Measurements from ENCODE around the gene TEX101.
"Not testable (repeated sequence)": the region's sequence is repeated elsewhere in the genome, so short reads cannot be mapped to it uniquely, and the experiment has no call there.

TEX101 gene

DNA sequence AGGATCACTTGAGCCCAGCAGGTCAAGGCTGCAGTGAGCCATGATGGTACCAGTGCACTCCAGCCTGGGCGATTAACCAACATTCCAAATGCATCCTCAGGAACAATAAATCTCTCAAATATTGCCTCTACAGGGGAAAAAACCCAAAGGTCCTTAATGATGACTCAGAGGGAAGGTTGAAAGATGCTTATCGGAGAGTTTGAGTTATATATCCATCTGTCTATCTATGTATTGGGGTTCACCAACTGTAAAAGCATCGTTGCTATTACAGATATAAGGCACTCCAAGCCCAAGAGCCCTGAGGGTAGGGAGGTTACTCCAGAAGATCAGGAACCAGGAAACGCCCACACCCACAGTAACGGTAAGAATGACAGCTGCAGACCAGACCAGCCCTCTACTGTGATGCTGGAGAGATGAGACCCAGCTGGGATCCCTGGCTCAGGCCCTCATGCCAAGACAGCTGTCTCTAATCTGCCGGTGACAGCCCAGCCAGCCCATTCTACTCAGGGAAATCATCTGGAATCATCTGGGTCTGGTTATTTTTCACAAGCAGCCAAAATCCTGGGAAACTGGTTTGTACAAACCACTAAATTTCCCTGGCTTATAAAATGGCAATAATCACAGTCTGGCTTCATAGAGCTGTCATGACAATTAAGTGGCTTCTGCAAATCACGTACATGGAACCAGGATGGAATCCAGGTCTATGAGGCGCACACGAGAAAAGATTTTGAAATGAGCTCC lies 23.8 kb downstream of the TEX101 start:
- no peak overlapping the region for H3K4me3 ChIP-seq (ENCODE audit: low read depth, low read length)
- CTCF ChIA-PET = interaction anchor here (0.9 to 7.6 kb wide), 6 partner anchors 9 to 87 kb away, joined by 3 to 67 read pairs (median 13); no protein-coding TSS in a partner anchor
- no peak for DNase-seq (ENCODE audit: low read depth, low spot score)

DNA sequence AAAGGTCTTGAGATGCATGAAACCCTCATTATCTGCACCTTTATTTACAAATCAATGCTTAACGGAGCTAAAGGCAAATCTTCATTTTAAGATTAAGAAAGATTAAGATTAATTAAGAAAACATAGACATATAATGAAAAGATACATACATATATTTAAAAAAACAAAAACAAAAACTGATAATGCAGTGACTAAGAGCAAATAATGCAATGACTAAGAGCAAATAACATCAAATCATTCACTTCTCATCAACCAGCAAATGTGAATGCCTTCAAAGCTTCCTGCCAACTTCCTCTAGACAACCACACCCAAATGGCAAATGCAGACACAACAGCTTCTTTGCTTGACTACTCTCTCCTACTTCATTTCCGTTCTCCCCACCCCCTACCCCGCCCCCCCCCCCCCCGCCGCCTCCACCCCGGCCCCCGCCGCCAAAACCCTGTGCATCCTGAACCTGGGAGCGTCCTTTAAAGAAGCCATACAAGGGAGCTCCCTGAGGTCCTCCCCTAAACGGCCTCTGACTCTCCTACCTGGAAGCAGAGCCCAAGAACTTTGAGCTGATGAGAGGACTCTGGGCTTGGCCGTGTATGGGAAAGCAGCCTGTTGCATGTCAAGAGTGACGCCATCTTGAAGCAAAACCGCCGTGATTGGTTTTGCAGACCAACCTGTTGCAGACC lies 24.5 kb downstream of the TEX101 start:
- H3K4me3 ChIP-seq (ENCODE audit: low read depth, low read length) = no peak overlapping the region
- TF ChIP-seq, protein P1, sequence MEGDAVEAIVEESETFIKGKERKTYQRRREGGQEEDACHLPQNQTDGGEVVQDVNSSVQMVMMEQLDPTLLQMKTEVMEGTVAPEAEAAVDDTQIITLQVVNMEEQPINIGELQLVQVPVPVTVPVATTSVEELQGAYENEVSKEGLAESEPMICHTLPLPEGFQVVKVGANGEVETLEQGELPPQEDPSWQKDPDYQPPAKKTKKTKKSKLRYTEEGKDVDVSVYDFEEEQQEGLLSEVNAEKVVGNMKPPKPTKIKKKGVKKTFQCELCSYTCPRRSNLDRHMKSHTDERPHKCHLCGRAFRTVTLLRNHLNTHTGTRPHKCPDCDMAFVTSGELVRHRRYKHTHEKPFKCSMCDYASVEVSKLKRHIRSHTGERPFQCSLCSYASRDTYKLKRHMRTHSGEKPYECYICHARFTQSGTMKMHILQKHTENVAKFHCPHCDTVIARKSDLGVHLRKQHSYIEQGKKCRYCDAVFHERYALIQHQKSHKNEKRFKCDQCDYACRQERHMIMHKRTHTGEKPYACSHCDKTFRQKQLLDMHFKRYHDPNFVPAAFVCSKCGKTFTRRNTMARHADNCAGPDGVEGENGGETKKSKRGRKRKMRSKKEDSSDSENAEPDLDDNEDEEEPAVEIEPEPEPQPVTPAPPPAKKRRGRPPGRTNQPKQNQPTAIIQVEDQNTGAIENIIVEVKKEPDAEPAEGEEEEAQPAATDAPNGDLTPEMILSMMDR (IDR thresholded peaks at IDR 0.05; ENCODE audit: insufficient read depth, low read length, missing control alignments) = no peak
- ChIA-PET POLR2A (interaction anchor here (0.7 kb wide), 1 partner anchor 13 kb away, joined by 3 read pairs; no protein-coding TSS in a partner anchor), CTCF (interaction anchor here (0.9 to 7.6 kb wide), 7 partner anchors 8 to 86 kb away, joined by 3 to 67 read pairs (median 5); no protein-coding TSS in a partner anchor)
- DNase-seq (ENCODE audit: low read depth, low spot score) = no peak

More for the DNA sequence above, 23.8 kb downstream of the TEX101 start:
- POLR2A ChIA-PET = interaction anchor here (0.7 kb wide), 1 partner anchor 12 kb away, joined by 3 read pairs; no protein-coding TSS in a partner anchor
- TF ChIP-seq, protein P1 (IDR thresholded peaks at IDR 0.05; ENCODE audit: insufficient read depth, low read length, missing control alignments) = no peak

DNA sequence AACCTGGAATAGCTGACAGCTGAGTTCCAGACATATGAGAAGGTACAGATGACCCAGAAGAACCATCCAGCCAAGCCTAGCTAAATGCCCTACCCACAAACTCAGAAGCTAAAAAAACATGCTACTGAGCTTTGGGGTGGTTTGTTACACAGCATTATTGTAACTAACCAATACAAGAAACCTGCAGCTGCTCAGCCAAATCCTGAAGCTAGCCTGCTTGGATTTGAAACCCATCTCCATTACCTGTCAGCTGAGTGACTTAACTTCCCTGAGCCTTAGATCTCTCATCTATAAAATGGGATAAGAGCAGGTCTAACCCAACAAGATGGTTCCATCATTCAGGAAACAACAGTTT lies 25.0 kb downstream of the TEX101 start:
- CTCF ChIA-PET = interaction anchor here (0.9 to 7.6 kb wide), 5 partner anchors 8 to 81 kb away, joined by 3 to 67 read pairs (median 21); no protein-coding TSS in a partner anchor
- TF ChIP-seq, protein P1 (IDR thresholded peaks at IDR 0.05; ENCODE audit: insufficient read depth, low read length, missing control alignments) = no peak
- DNase-seq (ENCODE audit: low read depth, low spot score) = no peak
- POLR2A ChIA-PET = no interaction called here
- no peak overlapping the region for H3K4me3 ChIP-seq (ENCODE audit: low read depth, low read length)

DNA sequence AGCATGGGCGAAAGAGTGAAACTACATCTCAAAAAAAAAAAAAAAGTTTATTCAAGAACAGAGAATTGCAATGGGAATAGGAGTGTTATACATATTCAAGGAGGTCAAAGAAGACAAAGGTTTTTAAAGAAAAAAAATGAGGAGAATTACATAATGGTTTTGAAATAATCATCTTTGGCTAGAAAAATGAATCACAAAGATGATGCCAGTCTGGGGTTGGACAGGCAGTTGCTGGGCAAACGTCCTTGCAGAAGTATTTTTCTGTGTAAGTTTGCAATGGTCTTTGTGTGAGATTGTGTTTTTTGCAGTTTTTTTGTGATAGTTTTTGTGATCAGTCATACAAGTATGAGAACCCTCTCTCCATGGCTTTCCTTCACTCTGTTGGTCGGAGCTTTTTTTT lies 27.0 kb downstream of the TEX101 start:
- TF ChIP-seq, protein P1 (IDR thresholded peaks at IDR 0.05; ENCODE audit: insufficient read depth, low read length, missing control alignments) = no peak
- ChIA-PET CTCF (interaction anchor here (1.8 to 8.2 kb wide), 2 partner anchors 9 to 81 kb away, joined by 15 to 609 read pairs; partner anchors contain the start of gene ETHE1), POLR2A (no interaction called here)
- no peak overlapping the region for H3K4me3 ChIP-seq (ENCODE audit: low read depth, low read length)
- no peak for DNase-seq (ENCODE audit: low read depth, low spot score)

DNA sequence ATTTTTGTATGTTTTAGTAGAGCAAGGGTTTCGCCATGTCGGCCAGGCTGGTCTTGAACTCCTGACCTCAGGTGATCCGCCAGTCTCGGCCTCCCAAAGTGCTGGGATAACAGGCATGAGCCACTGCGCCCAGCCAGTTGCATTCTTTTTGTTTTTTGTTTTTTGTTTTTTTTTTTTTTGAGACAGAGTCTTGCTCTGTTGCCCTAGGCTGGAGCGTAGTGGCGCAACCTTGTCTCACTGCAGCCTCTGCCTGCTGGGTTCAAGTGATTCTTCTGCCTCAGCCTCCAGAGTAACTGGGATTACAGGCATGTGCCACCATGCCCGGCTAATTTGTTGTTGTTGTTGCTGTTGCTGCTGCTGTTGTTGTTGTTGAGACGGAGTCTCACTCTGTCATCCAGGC lies 29.4 kb downstream of the TEX101 start:
- CTCF ChIA-PET = interaction anchor here (0.6 to 8.2 kb wide), 7 partner anchors 9 to 209 kb away, joined by 3 to 609 read pairs (median 3); partner anchors contain the start of genes ETHE1, IRGQ and ZNF576
- not testable (repeated sequence) for DNase-seq (ENCODE audit: low read depth, low spot score)

DNA sequence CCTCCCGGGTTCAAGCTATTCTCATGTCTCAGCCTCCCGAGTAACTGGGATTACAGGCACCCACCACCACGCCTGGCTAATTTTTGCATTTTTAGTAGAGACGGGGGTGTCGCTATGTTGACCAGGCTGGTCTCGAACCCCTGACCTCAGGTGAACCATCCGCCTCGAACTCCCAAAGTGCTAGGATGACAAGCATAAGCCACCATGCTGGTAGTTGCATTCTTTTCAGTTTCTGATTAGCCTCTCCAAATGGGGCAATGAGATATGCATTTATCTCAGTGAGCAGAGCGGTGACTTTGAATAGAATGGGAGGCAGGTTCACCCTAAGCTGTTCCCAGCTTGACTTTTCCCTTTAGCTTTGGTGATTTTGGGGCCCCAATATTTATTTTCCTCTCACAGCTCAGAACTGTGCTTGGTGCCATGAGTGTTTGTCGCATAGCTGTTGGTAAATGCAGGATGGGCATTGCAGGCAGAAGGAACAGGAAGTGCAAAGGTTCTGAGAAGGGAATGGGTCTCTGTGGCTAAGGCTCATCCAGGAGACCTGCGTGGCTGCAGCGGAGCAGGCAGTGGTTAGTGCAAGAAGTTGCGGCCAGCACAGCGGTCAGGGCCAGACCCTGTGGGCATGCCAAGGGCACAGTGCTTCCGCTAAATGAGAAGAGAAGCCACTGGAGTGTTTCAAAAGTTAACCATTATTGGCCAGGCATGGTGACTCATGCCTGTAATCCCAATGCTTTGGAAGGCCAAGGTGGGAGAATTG lies 30.0 kb downstream of the TEX101 start:
- DNase-seq (ENCODE audit: low read depth, low spot score) = no peak
- TF ChIP-seq, protein P1 (IDR thresholded peaks at IDR 0.05; ENCODE audit: insufficient read depth, low read length, missing control alignments) = no peak
- ChIA-PET CTCF (interaction anchor here (1.2 to 8.2 kb wide), 6 partner anchors 9 to 150 kb away, joined by 3 to 609 read pairs (median 18); partner anchors contain the start of genes ETHE1, IRGQ, LYPD3 and ZNF576), POLR2A (interaction anchor here (0.6 kb wide), 1 partner anchor 75 kb away, joined by 3 read pairs; no protein-coding TSS in a partner anchor)
- H3K4me3 ChIP-seq (ENCODE audit: low read depth, low read length) = no peak overlapping the region

More for the DNA sequence above, 29.4 kb downstream of the TEX101 start:
- POLR2A ChIA-PET = interaction anchor here (0.6 kb wide), 1 partner anchor 76 kb away, joined by 3 read pairs; no protein-coding TSS in a partner anchor
- H3K4me3 ChIP-seq (ENCODE audit: low read depth, low read length) = not testable (repeated sequence)
